Astrocyte (in vitro differentiated cells and primary cell): ENCODE measurements around the gene OR2T4.

Experiments
- EZH2 ChIP-seq: IDR thresholded peaks from 2 replicates; pipeline ENCODE4 v1.6.1; 2012; ENCODE audit warnings: mild to moderate bottlenecking, low read length, inconsistent platforms; ENCODE audit not compliant: insufficient read depth
- TF ChIP-seq, protein P1 (sequence below): IDR thresholded peaks from 2 replicates; pipeline ENCODE4 v1.5.1; 2011; ENCODE audit warnings: low read depth, mild to moderate bottlenecking, inconsistent platforms, low read length, moderate library complexity; ENCODE audit not compliant: insufficient read depth

DNA sequence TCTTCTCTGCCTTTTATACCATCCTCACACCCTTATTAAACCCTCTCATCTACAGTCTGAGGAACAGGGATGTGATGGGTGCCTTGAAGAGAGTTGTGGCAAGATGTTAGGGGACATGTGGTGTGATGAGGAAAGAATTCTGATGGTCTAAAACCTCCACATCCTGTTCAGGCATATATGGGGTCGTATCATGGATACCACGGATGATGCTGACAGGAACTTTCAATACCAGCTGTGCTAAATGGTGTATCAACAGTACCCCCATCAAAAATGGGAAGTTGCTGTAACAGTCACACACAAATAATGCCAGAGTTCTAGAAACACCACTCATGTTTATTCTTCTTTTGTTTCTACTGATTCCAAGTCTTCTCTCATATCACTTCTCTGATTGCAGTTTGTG lies 27.0 kb downstream of the OR2T4 start:
- TF ChIP-seq, protein P1, sequence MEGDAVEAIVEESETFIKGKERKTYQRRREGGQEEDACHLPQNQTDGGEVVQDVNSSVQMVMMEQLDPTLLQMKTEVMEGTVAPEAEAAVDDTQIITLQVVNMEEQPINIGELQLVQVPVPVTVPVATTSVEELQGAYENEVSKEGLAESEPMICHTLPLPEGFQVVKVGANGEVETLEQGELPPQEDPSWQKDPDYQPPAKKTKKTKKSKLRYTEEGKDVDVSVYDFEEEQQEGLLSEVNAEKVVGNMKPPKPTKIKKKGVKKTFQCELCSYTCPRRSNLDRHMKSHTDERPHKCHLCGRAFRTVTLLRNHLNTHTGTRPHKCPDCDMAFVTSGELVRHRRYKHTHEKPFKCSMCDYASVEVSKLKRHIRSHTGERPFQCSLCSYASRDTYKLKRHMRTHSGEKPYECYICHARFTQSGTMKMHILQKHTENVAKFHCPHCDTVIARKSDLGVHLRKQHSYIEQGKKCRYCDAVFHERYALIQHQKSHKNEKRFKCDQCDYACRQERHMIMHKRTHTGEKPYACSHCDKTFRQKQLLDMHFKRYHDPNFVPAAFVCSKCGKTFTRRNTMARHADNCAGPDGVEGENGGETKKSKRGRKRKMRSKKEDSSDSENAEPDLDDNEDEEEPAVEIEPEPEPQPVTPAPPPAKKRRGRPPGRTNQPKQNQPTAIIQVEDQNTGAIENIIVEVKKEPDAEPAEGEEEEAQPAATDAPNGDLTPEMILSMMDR = no peak
- no peak for TF ChIP-seq EZH2
